ENCODE measurements around the gene TTC27.
A peak's percentile ranks its signal among the peaks of the same experiment; 100 is the strongest.

GRCh38 chr2:32772638-32773447 is 145.0 kb downstream of the TTC27 start:
- peak; percentile 51 to 81 (median 66) for TF ChIP-seq CTCF (IDR thresholded peaks at IDR 0.05)
- no peak for TF ChIP-seq POLR2AphosphoS5 (IDR thresholded peaks at IDR 0.05)
- no peak for TF ChIP-seq POLR2A (IDR thresholded peaks at IDR 0.05)
